Measurements from ENCODE around the gene DSCAML1. TPM values are rescaled to one million over a fixed set of nuclear protein-coding genes. Genes with fewer than 3 reads are reported as not detected.

The DSCAML1 gene
- total RNA-seq, 4 donors from 2014 or later = 0.20 to 1.1 (median 0.36) TPM

DNA sequence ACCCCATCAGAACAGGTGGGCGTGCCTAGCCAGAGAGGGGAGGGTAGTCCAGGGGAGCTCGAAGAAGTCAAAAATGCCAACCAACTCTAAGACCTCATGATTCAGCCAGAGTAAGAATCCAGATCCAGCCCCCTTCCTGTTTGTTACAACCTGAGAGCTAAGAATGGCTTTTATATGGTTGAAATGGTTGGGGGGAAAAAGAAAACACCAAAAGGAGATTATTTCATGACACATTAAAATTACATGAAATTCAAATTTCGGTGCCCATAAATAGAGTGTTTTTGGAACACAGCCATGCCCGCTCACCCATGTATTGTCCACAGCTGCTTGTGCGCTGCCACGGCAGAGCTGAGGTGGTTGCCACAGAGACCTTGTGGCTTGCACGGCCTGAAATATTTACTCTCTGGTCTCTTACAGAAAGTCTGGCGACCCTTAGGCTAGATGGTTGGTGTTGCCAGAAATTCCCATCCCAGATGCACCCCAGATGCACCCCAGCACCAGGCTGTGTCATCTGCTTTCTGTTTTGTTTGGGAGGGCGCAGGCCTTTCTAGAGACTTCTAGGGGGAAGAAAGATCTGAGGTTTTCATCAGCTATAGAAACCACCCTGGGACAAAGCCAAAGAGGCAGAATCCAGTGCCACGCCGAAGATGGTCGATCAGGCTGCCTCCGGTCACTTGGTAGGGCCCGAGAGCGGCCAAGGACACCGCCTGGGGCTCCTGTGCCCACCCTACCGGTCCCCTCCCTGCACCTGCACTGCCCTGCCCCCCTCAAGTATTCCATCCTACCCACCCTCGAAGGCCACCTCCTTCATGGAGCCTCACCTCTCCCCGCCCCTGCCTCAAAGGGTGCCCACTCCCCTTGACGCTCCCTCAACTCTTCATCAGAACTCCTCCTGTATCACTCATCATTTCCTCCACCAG is 80.2 kb downstream of the DSCAML1 start:
- Histone ChIP-seq H3K36me3 (no peaks in the 10 kb centered on the region), H3K4me3 (no peak overlapping the region), H3K27me3 (no peaks in the 10 kb centered on the region), H3K4me1 (no peaks in the 10 kb centered on the region), H3K9me3 (no peaks in the 10 kb centered on the region), H3K27ac (no peak overlapping the region)
- WGBS, 2 donors = 89 to 90% methylated on average over 20 of the region's 20 CpGs
- TF ChIP-seq, protein P1, sequence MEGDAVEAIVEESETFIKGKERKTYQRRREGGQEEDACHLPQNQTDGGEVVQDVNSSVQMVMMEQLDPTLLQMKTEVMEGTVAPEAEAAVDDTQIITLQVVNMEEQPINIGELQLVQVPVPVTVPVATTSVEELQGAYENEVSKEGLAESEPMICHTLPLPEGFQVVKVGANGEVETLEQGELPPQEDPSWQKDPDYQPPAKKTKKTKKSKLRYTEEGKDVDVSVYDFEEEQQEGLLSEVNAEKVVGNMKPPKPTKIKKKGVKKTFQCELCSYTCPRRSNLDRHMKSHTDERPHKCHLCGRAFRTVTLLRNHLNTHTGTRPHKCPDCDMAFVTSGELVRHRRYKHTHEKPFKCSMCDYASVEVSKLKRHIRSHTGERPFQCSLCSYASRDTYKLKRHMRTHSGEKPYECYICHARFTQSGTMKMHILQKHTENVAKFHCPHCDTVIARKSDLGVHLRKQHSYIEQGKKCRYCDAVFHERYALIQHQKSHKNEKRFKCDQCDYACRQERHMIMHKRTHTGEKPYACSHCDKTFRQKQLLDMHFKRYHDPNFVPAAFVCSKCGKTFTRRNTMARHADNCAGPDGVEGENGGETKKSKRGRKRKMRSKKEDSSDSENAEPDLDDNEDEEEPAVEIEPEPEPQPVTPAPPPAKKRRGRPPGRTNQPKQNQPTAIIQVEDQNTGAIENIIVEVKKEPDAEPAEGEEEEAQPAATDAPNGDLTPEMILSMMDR (IDR thresholded peaks at IDR 0.05) = no peak
- no peak for TF ChIP-seq EP300 (IDR thresholded peaks at IDR 0.05)
- no peak for TF ChIP-seq POLR2A (IDR thresholded peaks at IDR 0.05)
- DNase-seq (ENCODE audit: low spot score in 2 of 2) = no peak

DNA sequence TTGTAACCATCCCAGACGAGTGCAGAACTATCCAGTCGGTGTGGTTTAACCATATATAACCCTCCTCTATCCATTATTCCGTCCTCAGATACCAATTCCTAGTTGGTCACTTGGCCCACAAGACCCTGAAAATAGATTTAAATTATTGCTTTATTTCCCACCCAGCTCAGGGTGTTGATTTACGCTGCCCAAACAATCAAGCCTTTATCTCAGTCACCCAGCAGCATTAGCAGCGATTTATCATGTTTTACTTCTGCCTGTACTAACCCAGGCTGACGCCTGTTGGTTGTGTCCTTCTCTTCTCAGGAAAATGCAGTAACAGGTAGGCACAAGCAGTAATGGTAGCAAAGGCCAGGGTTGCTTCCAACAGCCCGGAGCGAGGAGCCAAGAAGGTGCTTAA is 81.2 kb downstream of the DSCAML1 start:
- H3K4me3 ChIP-seq = no peak overlapping the region
- H3K27ac ChIP-seq = no peak overlapping the region
- H3K36me3 ChIP-seq = no peaks in the 10 kb centered on the region
- no peak for TF ChIP-seq EP300 (IDR thresholded peaks at IDR 0.05)
- TF ChIP-seq, protein P1 (IDR thresholded peaks at IDR 0.05) = no peak
- no peak for TF ChIP-seq POLR2A (IDR thresholded peaks at IDR 0.05)
- H3K27me3 ChIP-seq = peaks cover 0 to 2% of the 10 kb centered on the region in 2 donors
- H3K9me3 ChIP-seq = no peaks in the 10 kb centered on the region
- DNase-seq (ENCODE audit: low spot score in 2 of 2) = no peak
- WGBS, 2 donors = 52 to 57% methylated on average over 8 of the region's 8 CpGs
- no peaks in the 10 kb centered on the region for H3K4me1 ChIP-seq

DNA sequence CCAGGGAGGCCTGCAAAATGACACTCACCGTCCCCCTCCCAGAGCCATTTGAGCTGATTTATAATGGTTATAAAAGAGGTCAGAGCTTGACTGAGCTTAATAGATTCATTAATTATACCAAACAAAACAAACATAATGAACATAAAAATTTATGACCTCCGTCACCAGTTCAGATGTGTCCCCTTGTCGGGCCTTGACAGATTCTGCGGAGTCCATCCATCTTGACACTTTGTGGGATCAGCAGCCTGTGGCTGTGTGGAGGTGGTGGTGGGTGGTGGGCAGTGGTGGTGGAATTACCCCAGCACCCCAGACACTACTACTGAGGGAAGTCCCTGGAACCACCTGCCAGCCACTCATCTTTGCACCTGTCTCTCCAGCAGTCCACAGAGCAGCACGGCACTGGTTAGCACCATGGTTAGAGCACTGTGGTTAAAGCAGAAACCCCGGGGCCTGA is 83.5 kb downstream of the DSCAML1 start:
- Histone ChIP-seq H3K36me3 (no peaks in the 10 kb centered on the region), H3K4me1 (no peaks in the 10 kb centered on the region), H3K9me3 (peaks cover 0 to 9% (median 0%) of the 10 kb centered on the region in 4 donors), H3K27ac (no peak overlapping the region), H3K4me3 (no peak overlapping the region), H3K27me3 (peaks cover 0 to 13% of the 10 kb centered on the region in 2 donors)
- 74 to 76% methylated on average over 6 of the region's 6 CpGs for WGBS, 2 donors
- no peak for DNase-seq (ENCODE audit: low spot score in 2 of 2)
- TF ChIP-seq, protein P1 (IDR thresholded peaks at IDR 0.05) = no peak
- TF ChIP-seq EP300 (IDR thresholded peaks at IDR 0.05) (no peak), POLR2A (IDR thresholded peaks at IDR 0.05) (no peak)

DNA sequence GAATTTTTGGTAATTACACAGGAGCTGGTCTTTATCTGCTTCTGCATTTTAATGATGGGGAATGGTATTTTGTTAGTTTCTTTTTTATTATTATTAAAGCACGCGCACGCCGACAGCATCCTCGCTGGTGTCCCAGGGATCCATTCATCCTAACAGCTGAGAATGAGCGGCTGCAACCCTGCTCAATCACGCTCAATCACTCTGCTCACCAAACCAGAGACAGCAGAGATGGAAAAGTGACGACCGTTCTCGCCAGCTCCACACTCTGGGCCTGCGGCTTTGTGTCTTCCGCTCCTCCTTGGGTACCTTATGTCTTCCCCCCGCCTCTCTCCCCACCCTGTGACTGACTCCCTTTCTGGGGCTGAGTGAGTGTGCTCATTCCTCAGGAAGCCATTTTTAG is 84.5 kb downstream of the DSCAML1 start:
- TF ChIP-seq POLR2A (IDR thresholded peaks at IDR 0.05) (no peak), EP300 (IDR thresholded peaks at IDR 0.05) (no peak)
- TF ChIP-seq, protein P1 (IDR thresholded peaks at IDR 0.05) = no peak
- Histone ChIP-seq H3K9me3 (peaks cover 0 to 9% (median 0%) of the 10 kb centered on the region in 4 donors), H3K4me3 (no peak overlapping the region), H3K27me3 (peaks cover 0 to 16% of the 10 kb centered on the region in 2 donors), H3K27ac (no peak overlapping the region), H3K4me1 (no peaks in the 10 kb centered on the region), H3K36me3 (no peaks in the 10 kb centered on the region)
- 82 to 91% methylated on average over 13 of the region's 13 CpGs for WGBS, 2 donors
- no peak for DNase-seq (ENCODE audit: low spot score in 2 of 2)

DNA sequence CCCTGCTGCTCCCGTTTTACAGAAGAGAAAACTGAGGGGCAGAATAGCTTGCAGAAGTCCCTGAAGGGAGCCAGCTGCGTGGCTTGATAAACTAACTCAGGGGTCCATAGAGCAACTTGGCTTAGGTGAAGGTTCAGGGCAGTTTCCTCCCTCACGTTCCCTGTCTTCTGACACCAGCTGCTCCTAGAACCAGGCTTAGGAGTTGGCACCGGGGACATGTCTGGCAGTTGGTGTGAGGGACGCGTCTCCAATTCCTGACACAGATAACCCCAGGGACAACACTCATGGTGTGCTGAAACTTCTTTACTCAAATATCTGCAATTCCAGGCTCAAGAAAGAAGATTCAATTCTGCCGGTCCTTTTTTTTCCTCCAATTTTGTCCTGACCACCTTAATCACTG is 85.7 kb downstream of the DSCAML1 start:
- no peak overlapping the region for H3K4me3 ChIP-seq
- WGBS, 2 donors = 79 to 81% methylated on average over 7 of the region's 7 CpGs
- H3K27me3 ChIP-seq = peaks cover 0 to 16% of the 10 kb centered on the region in 2 donors
- H3K4me1 ChIP-seq = no peaks in the 10 kb centered on the region
- no peak for DNase-seq (ENCODE audit: low spot score in 2 of 2)
- no peak overlapping the region for H3K27ac ChIP-seq
- peaks cover 0 to 9% (median 0%) of the 10 kb centered on the region in 4 donors for H3K9me3 ChIP-seq
- TF ChIP-seq EP300 (IDR thresholded peaks at IDR 0.05) (no peak), POLR2A (IDR thresholded peaks at IDR 0.05) (no peak)
- TF ChIP-seq, protein P1 (IDR thresholded peaks at IDR 0.05) = no peak
- no peaks in the 10 kb centered on the region for H3K36me3 ChIP-seq

All from tibial nerve (tissue), 4 donors.